Activated CD4-positive, alpha-beta T cell treated with anti-CD3 and anti-CD28 coated beads, Interleukin-2, amount 50 U/mL, for 4 hours (primary cell): Measurements from ENCODE around the gene ICA1.
"Not testable (repeated sequence)": the region's sequence is repeated elsewhere in the genome, so short reads cannot be mapped to it uniquely, and the experiment has no call there.

Experiments used
- DNase-seq, 2 experiments: peaks; one replicate each; pipeline ENCODE4 v3.0.0-alpha.2; 2020

ICA1 gene

GRCh38 chr7:8089036-8089780 lies 172.8 kb downstream of the ICA1 start:
- DNase-seq: no peak

GRCh38 chr7:8086239-8086638 lies 175.7 kb downstream of the ICA1 start:
- no peak for DNase-seq

GRCh38 chr7:8085420-8085819 lies 176.5 kb downstream of the ICA1 start:
- DNase-seq: no peak

- DNase-seq: no peak
Measured at GRCh38 chr7:8084836-8085235, 177.1 kb downstream of the ICA1 start.

GRCh38 chr7:8082762-8083161 lies 179.2 kb downstream of the ICA1 start:
- DNase-seq: no peak

GRCh38 chr7:8078418-8078817 lies 183.5 kb downstream of the ICA1 start:
- DNase-seq: no peak

- no peak for DNase-seq
Measured at GRCh38 chr7:8070451-8071180, 191.4 kb downstream of the ICA1 start.

GRCh38 chr7:8068892-8069686 lies 192.9 kb downstream of the ICA1 start:
- DNase-seq: no peak

- no peak for DNase-seq
Measured at GRCh38 chr7:8065356-8065813, 196.6 kb downstream of the ICA1 start.

- DNase-seq: no peak
Measured at GRCh38 chr7:8064828-8065227, 197.1 kb downstream of the ICA1 start.

- DNase-seq: no peak
Measured at GRCh38 chr7:8063706-8064297, 198.2 kb downstream of the ICA1 start.

GRCh38 chr7:8063300-8063699 lies 198.7 kb downstream of the ICA1 start:
- not testable (repeated sequence) for DNase-seq
